HepG2 (cell line): ENCODE measurements around the gene GPHN. TPM values are rescaled to one million over a fixed set of nuclear protein-coding genes. Genes with fewer than 3 reads are reported as not detected.

Experiments used
- ATAC-seq: fragments of 200-7000 bp; cut with Tn5 transposase; 3 replicates; pipeline ENCODE4 v1.9.1; 2020; ENCODE audit warnings: mild to moderate bottlenecking, moderate library complexity
- BruUV-seq: library from RNA; stranded (reverse); fragments of 400-500 nt; replicated peaks from 2 replicates; lab custom pipeline; 2021; lab: Mats Ljungman, UMichigan
- CTCF ChIA-PET: fragments of 300-600 bp; formaldehyde crosslinking; extraction: SDS; loops from one replicate; lab custom pipeline; 2021; ENCODE audit warnings: low total read pairs, inconsistent platforms, low intra/inter-chr PET ratio; lab: Yijun Ruan, JAX
- POLR2A ChIA-PET: fragments of 350-600 bp; sonication (Branson Sonifier 250); formaldehyde crosslinking; loops from one replicate; lab custom pipeline; 2020; ENCODE audit warnings: antibody characterized with exemption, inconsistent platforms; lab: Yijun Ruan, JAX
- DNase-seq: peaks from one replicate; pipeline ENCODE4 v3.0.0-alpha.2; 2015; ENCODE audit warnings: low spot score
- FAIRE-seq: peaks from 3 replicates; lab custom pipeline; 2011; peaks lifted over from hg19 to GRCh38; lab: Jason Lieb, UNC
- H2AFZ ChIP-seq: one replicate; pipeline ENCODE4 v1.6.1; 2011; ENCODE audit warnings: low read length, inconsistent platforms
- H3K27ac ChIP-seq: fragments of 300-600 bp; 3 replicates; pipeline ENCODE4 v1.8.0; 2011; ENCODE audit warnings: mixed run types, mild to moderate bottlenecking, mixed read lengths, low read length, inconsistent platforms; ENCODE audit not compliant: insufficient read depth; ENCODE audit errors: extremely low read length
- H3K27me3 ChIP-seq, 2 experiments: fragments of 200-600 bp in 1 of 2; 2 replicates in 1 of 2; 3 replicates in 1 of 2; pipeline versions ENCODE4 v1.6.0 to v1.8.0; 2011; ENCODE audit warnings: low read length in 2 of 2, mild to moderate bottlenecking in 2 of 2, moderate library complexity in 2 of 2, inconsistent platforms in 1 of 2; ENCODE audit not compliant: insufficient read depth in 2 of 2, control insufficient read depth in 1 of 2
- H3K36me3 ChIP-seq, 2 experiments: fragments of 200-600 bp in 1 of 2; replicated peaks in 1 of 2; 2 replicates in 1 of 2; 3 replicates in 1 of 2; pipeline versions ENCODE4 v1.5.1 to v1.8.0; 2011; ENCODE audit warnings: low read length in 2 of 2, inconsistent platforms in 1 of 2; ENCODE audit not compliant: insufficient read depth in 2 of 2, control insufficient read depth in 1 of 2
- H3K4me1 ChIP-seq: 2 replicates; pipeline ENCODE4 v1.5.1; 2012; ENCODE audit warnings: low read length, inconsistent platforms; ENCODE audit not compliant: insufficient read depth
- H3K4me2 ChIP-seq: 2 replicates; pipeline ENCODE4 v1.6.0; 2011; ENCODE audit warnings: low read depth, low read length, inconsistent platforms
- H3K4me3 ChIP-seq, 3 experiments: fragments of 200-600 bp in 1 of 3; sonication (generic), shearing (Covaris generic) in 1 of 3; replicated peaks in 1 of 3; 2 replicates each; pipeline ENCODE4 v1.5.1; 2011 to 2016; ENCODE audit warnings: low read length in 3 of 3, inconsistent platforms in 2 of 3, low read depth in 2 of 3, mild to moderate bottlenecking in 2 of 3, control low read depth in 1 of 3, mixed read lengths in 1 of 3; ENCODE audit not compliant: insufficient read depth in 1 of 3
- H3K79me2 ChIP-seq: one replicate; pipeline ENCODE4 v1.6.1; 2011; ENCODE audit warnings: low read length, inconsistent platforms; ENCODE audit not compliant: insufficient read depth
- H3K9ac ChIP-seq: 2 replicates; pipeline ENCODE4 v1.6.0; 2011; ENCODE audit warnings: mild to moderate bottlenecking, low read depth, low read length, inconsistent platforms; ENCODE audit not compliant: insufficient read depth
- H3K9me3 ChIP-seq: 2 replicates; pipeline ENCODE4 v1.5.1; 2012; ENCODE audit warnings: mild to moderate bottlenecking, low read length
- H4K20me1 ChIP-seq: 2 replicates; pipeline ENCODE4 v1.6.0; 2011; ENCODE audit warnings: inconsistent platforms, mild to moderate bottlenecking, low read length, moderate library complexity; ENCODE audit not compliant: insufficient read depth
- NFKBIZ ChIP-seq: IDR thresholded peaks from 2 replicates; pipeline ENCODE4 v1.6.1; 2018; ENCODE audit warnings: missing genetic modification reagents, missing compliant biosample characterization
- STAG1 ChIP-seq: sonication (generic); formaldehyde crosslinking; IDR thresholded peaks from 2 replicates; pipeline ENCODE4 v1.4.0; 2020; ENCODE audit warnings: missing genetic modification reagents
- ZNF549 ChIP-seq: sonication (generic); formaldehyde crosslinking; IDR thresholded peaks from 2 replicates; pipeline ENCODE4 v1.5.0; 2020; ENCODE audit warnings: missing genetic modification reagents
- in situ Hi-C: cut with HindIII; loops from 2 replicates; pipeline ENCODE4 v1.10.0; 2017; ENCODE audit warnings: low pct_unique_long_range_greater_than_20kb; ENCODE audit not compliant: extremely low pct_ligation_motif_present
- intact Hi-C: fragments of 100-400 bp; cut with micrococcal nuclease; formaldehyde crosslinking; loops from one replicate; pipeline ENCODE4 v1.10.0; 2022; ENCODE audit not compliant: unreplicated experiment
- polyA plus RNA-seq, 8 experiments: library from polyadenylated mRNA; depleted of rRNA in 3 of 8; stranded (reverse) in 7 of 8; unstranded in 1 of 8; fragments of >200 nt; fragmentation: Illumina TruSeq in 4 of 8; extraction: Trizol in 4 of 8; gene quantifications; 2 replicates each; pipeline versions ENCODE4 v1.2.1 to v1.2.3, GENCODE V29; 2011 to 2016; ENCODE audit warnings: low read depth in 4 of 8, missing spikeins in 1 of 8, mixed read lengths in 1 of 8; ENCODE audit not compliant: insufficient read depth in 1 of 8
- total RNA-seq, 5 experiments: library from RNA; depleted of rRNA; stranded (reverse); fragments of >200 nt; fragmentation: Illumina TruSeq; extraction: Trizol; gene quantifications; 2 replicates each; pipeline ENCODE4 v1.2.3, GENCODE V29; 2016; ENCODE audit warnings: low read depth in 1 of 5
- TF ChIP-seq, protein P1 (sequence below): sonication (generic); formaldehyde crosslinking; IDR thresholded peaks from 2 replicates; pipeline ENCODE4 v1.5.0; 2020; ENCODE audit warnings: mild to moderate bottlenecking, missing genetic modification reagents, moderate library complexity

GPHN gene
- total and polyA plus RNA-seq, 2 of the 13 experiments (the other 11 are each of a cell fraction or from before 2014, with no cell fraction given): 12.7 to 19.2 TPM

GRCh38 chr14:67133595-67134441 lies 625.9 kb downstream of the GPHN start (continued):
- no peak for TF ChIP-seq NFKBIZ

DNA sequence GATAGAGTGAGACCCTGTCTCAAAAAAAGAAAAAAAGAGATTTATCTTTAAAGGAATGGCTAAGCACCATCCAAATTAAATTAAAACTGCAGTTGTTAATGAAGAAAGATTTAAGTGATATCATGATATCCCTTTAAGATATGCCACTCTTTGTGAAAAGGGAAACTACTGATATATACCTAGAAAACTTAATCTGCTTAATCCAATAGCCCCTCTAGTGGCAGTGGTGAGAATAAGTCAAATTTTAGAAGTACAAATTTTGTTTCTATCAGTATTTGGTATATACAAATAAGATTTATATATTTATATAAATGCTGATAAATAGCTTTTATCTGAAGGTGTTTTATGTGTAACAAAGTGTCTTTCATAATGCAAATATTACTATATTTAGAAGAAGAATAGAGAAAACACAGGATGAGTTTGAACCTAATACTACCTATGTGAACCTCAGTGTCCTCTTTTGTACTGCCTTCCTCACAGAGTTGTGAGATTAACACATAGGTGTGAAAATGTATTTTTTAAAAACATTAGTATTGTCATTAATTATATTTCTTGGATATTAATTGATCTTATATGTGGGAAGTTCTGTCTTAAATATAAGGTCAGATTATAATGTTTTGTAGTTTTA lies 629.9 kb downstream of the GPHN start:
- no TSS peak for BruUV-seq
- Histone ChIP-seq H3K36me3 (no peaks in the 10 kb centered on the region), H3K4me3 (no peak overlapping the region), H3K27ac (no peak overlapping the region), H3K27me3 (no peaks in the 10 kb centered on the region), H3K79me2 (no peaks in the 10 kb centered on the region), H3K4me2 (no peak overlapping the region), H4K20me1 (no peaks in the 10 kb centered on the region), H3K9me3 (no peaks in the 10 kb centered on the region), H3K9ac (no peak overlapping the region), H3K4me1 (no peaks in the 10 kb centered on the region), H2AFZ (no peak overlapping the region)
- in situ Hi-C loops: no loop called here
- no peak for TF ChIP-seq ZNF549 (CRISPR knock-in tag)
- peak; percentile 53 for TF ChIP-seq STAG1 (CRISPR knock-in tag)
- TF ChIP-seq, protein P1, sequence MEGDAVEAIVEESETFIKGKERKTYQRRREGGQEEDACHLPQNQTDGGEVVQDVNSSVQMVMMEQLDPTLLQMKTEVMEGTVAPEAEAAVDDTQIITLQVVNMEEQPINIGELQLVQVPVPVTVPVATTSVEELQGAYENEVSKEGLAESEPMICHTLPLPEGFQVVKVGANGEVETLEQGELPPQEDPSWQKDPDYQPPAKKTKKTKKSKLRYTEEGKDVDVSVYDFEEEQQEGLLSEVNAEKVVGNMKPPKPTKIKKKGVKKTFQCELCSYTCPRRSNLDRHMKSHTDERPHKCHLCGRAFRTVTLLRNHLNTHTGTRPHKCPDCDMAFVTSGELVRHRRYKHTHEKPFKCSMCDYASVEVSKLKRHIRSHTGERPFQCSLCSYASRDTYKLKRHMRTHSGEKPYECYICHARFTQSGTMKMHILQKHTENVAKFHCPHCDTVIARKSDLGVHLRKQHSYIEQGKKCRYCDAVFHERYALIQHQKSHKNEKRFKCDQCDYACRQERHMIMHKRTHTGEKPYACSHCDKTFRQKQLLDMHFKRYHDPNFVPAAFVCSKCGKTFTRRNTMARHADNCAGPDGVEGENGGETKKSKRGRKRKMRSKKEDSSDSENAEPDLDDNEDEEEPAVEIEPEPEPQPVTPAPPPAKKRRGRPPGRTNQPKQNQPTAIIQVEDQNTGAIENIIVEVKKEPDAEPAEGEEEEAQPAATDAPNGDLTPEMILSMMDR (CRISPR knock-in tag): peak; percentile 36
- FAIRE-seq (no peak), DNase-seq (no peak), ATAC-seq (no peak)
- CTCF ChIA-PET: interaction anchor here (0.9 kb wide), 1 partner anchor 643 kb away, joined by 4 read pairs; no protein-coding TSS in a partner anchor
- intact Hi-C loops: loop anchor here (5.0 kb wide), 1 partner anchor 641 kb away; no protein-coding TSS in a partner anchor
- POLR2A ChIA-PET: no interaction called here
